Measurements from ENCODE around the gene ITCH.
A peak's percentile ranks its signal among the peaks of the same experiment; 100 is the strongest.
"Not testable (repeated sequence)": the region's sequence is repeated elsewhere in the genome, so short reads cannot be mapped to it uniquely, and the experiment has no call there.

Gene ITCH

DNA sequence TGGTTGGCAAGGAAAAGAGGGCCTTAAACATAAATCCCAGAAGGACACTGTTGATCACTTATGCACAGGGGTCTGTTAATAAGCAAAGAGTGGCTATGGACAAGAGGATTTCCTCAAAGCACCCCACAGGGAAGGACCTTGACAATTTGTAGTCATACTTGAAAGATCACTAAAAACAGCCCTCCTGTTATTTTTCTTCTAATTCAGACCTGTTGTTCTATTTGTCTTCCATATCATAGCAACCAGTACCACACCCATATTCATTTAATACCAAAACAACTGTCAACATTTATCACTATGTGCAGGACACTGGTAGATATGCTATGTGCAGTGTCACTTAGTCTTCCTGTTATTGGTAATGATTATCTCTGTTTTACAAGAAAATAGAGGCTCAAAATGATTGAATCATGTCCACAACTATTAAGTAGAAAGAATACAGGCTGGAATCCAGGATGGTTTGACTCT is 149.9 kb downstream of the ITCH start:
- no peak for DNase-seq (ENCODE audit: low spot score)

DNA sequence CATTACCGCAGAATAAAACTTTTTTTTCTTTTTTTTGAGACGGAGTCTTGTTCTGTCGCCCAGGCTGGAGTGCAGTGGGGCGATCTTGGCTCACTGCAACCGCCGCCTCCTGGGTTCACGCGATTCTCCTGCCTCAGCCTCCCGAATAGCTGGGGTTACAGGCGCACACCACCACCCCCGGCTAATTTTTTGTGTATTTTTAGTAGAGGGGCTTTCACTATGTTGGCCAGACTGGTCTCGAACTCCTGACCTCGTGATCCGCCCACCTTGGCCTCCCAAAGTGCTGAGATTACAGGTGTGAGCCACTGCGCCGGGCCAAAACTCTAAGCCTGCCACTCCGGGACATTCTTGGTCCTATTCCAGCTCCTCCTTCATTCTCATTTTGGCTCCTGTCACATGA is 151.0 kb downstream of the ITCH start:
- DNase-seq (ENCODE audit: low spot score), result not testable (repeated sequence)

DNA sequence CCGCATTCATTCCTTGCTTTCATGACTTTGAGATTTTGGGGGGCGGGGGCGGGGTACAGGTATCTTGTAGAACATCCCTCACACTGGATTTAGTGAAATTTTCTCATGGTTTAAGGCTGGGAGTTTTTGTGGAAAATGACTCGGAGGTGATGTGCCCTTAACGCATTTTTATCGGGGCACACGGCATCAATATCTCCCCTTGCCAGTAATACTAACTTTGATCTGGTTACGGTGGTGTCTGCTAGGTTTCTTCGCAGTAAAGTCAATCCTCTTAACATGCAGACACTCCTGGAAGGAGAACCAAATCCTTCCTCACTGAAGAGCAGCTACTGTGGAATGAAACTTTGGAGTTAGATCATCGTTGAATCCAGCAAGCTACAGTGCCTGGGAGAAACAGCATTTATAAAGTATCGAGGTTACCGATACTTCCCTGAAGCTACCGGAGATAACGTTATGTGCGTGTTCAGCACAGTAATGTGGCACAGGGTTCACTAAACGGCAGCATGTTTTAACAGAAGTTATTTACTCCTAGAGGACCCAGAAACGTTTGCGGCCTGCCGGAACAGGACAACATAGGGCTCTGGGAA is 151.9 kb downstream of the ITCH start:
- no peak for DNase-seq (ENCODE audit: low spot score)

- DNase-seq (ENCODE audit: low spot score), result peak; percentile 31
Observed at GRCh38 chr20:34515484-34516246, 152.6 kb downstream of the ITCH start.

GRCh38 chr20:34516247-34517113 is 153.4 kb downstream of the ITCH start, which contains the start of gene DYNLRB1:
Gene DYNLRB1 (plus strand): TSS chr20:34516422. CDS start chr20:34516459, 37 bp downstream.
- DNase-seq (ENCODE audit: low spot score), result peak; percentile 95

- DNase-seq (ENCODE audit: low spot score), result no peak
Observed at GRCh38 chr20:34517114-34517505, 154.0 kb downstream of the ITCH start.

- not testable (repeated sequence) for DNase-seq (ENCODE audit: low spot score)
Observed at GRCh38 chr20:34518863-34519262, 155.8 kb downstream of the ITCH start.

- DNase-seq (ENCODE audit: low spot score), result not testable (repeated sequence)
Observed at GRCh38 chr20:34519841-34520240, 156.8 kb downstream of the ITCH start.

- peak; percentile 27 for DNase-seq (ENCODE audit: low spot score)
Observed at GRCh38 chr20:34522969-34523871, 160.1 kb downstream of the ITCH start.

GRCh38 chr20:34524426-34524825 is 161.4 kb downstream of the ITCH start:
- no peak for DNase-seq (ENCODE audit: low spot score)

DNA sequence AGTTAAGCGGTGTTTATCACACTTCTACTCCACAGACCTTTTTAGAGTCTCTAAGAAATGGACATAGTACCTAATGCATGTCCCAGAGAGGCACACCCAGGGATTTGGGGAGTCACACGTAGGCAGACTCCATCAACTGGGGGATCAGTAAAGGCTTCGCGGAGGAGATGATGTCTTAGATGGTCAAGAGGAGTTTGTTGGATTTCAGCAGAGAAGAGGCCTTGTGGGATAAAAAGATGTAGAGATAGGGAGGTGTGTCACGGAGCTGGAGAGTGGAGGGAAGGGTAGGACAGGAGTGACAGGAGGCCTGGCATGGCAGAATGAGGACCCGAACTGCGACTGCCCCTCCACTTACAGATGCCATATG is 162.3 kb downstream of the ITCH start:
- DNase-seq (ENCODE audit: low spot score), result no peak

GRCh38 chr20:34525709-34526416 is 162.8 kb downstream of the ITCH start:
- DNase-seq (ENCODE audit: low spot score), result peak; percentile 94

DNA sequence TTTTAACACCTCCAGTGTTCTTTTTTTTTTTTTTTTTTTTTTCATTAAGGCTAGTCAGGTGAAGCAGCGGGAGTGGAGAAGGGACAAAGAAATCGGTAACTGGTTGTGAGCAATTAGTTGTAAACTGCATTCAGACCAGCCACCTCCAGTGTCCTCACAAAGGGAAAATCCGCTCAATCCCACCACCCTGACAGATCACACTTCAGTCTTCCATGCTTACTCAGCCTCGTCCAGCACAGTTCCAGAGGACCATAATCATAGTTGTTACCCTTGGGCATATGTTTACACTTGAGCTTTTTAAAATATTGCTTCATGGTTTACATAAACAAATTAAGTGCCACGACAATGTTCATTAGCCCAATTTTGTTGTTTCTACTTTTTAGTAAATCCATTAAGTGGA is 163.4 kb downstream of the ITCH start:
- DNase-seq (ENCODE audit: low spot score), result no peak

- DNase-seq (ENCODE audit: low spot score), result no peak
Observed at GRCh38 chr20:34527016-34527415, 163.9 kb downstream of the ITCH start.

DNA sequence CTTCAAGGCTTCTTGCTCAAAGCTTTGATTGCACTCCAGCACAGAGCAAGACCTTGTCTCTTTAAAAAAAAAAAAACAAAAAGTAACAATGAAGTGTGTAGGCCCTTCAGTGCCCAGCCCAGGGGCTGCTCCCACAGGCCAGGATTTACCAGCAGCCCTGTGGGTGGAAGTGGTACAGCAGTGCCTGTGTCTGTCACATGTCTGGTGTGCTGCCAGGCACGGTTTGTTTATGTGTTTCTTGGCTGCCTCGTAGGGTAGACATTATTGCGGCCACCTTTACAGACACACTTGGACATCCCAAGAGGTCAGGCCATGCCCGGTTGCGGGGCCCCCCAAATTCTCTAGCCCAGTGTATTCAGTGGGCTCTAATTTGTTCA is 165.8 kb downstream of the ITCH start:
- no peak for DNase-seq (ENCODE audit: low spot score)

DNA sequence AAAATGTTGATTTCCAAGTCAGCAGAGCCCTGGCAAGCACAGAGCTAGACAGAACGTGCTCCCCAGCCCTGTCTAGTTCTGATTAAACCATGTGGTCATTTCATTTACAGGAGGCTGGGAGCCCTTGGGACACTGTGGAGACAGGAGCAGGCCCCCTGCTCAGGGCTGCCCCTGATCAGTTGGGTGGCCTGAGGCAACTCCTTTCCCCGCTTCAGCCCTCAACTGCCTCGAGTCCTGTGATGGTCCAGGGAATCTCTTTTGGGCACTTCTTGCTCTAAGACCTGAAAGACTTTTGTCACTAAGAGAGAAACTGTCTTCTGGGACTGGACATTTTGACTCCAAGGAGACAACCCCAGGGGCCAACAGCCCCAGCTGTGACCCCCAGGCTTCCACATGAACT is 166.7 kb downstream of the ITCH start:
- DNase-seq (ENCODE audit: low spot score), result no peak

DNA sequence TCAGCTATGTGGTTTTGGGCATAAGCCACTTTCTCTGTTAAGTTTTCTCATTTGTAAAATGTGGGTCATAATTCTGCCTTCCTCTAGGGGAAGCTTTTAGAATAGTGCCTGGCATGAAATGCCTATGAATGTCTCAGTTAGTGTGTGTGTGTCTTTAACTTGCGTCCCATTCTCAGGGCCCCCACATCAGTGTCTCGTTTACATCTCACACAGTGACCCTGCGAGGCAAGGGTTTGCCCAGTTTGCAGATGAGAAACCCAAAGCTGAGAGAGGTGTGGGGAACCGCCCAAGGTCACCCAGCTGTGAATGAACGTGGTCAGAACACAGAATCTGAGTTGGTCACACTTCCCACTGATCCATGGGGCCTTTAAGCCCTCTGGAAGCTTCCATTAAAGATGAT is 167.3 kb downstream of the ITCH start:
- no peak for DNase-seq (ENCODE audit: low spot score)

DNA sequence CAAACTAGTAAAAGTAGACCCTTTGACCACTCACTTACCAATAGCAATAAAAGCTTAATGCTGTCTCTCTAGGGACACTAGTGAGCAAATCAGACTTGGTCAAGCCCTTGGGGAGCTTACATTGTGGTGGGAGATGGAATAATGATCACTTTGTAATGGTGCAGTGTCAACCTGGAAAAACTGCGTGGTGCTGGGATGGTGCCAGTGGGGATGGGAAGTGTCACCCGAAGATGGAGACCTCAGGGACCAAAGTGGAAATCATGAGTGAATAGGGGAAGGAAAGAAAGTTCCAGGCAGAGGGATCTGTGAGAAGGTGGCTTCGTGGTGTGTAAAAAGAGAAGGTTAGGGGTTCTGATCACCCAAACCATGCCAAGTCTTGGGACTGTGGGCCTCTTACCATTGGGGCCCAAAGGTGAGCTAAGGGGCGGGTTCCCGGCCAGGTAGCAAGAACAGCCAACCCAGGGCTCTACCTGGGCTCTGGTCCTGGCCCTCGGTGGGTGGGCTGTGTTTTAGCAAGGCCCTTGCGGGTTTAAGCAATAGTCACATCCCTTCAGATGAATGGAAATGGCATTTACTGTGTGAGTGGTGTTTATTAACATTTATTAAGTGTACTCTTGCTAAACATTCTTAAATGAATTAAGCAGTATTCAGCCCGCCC is 168.7 kb downstream of the ITCH start:
- no peak for DNase-seq (ENCODE audit: low spot score)

DNA sequence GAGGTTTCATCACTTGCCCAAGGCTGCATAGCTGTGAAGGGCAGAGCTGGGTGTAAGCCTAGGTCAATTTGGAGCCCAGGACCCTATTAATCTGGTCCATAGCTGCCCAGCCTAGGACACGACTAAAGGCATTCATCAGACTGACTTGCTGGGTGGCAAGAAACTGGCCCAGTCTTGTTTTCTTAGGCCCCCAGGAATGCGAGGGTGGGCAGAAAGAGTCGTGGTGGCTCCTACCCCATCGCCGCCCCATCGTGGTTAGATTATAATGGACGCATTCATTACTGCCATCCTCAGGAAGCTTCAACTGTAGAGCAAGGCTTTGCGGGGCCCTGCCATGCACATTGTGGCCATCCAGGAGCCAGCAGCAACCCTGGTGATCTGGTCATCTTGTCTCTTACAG is 169.2 kb downstream of the ITCH start:
- no peak for DNase-seq (ENCODE audit: low spot score)

GRCh38 chr20:34532756-34533155 is 169.7 kb downstream of the ITCH start:
- no peak for DNase-seq (ENCODE audit: low spot score)
